Breast epithelium (tissue), 4 donors: ENCODE measurements around the gene CD300E. TPM values are rescaled to one million over a fixed set of nuclear protein-coding genes. Genes with fewer than 3 reads are reported as not detected.
A peak's percentile ranks its signal among the peaks of the same experiment; 100 is the strongest.

Source experiments
- DNase-seq, 2 donors: peaks; one replicate each; pipeline ENCODE4 v3.0.0-alpha.2; 2019; ENCODE audit warnings: low spot score in 2 of 2
- H3K27ac ChIP-seq, 2 donors: fragments of 200-600 bp; sonication (generic) in 1 of 2; one replicate each; pipeline ENCODE4 v1.5.1; 2016 to 2019; ENCODE audit warnings: mild to moderate bottlenecking in 1 of 2
- H3K27me3 ChIP-seq, 2 donors: fragments of 200-600 bp; sonication (generic) in 1 of 2; one replicate each; pipeline versions ENCODE4 v1.5.1 to v1.6.0; 2017 to 2019; ENCODE audit warnings: control low read depth in 1 of 2, mild to moderate bottlenecking in 1 of 2
- H3K36me3 ChIP-seq: fragments of 200-600 bp; one replicate; pipeline ENCODE4 v1.5.1; 2019
- H3K4me1 ChIP-seq, 2 donors: fragments of 200-600 bp; sonication (generic); one replicate each; pipeline ENCODE4 v1.5.1; 2016 to 2019; ENCODE audit warnings: control low read depth in 1 of 2
- H3K4me3 ChIP-seq, 3 donors: fragments of 200-600 bp; sonication (generic); 1 replicate in 2 of 3; 2 replicates in 1 of 3; pipeline ENCODE4 v1.5.1; 2016 to 2019; ENCODE audit warnings: mild to moderate bottlenecking in 3 of 3, moderate library complexity in 2 of 3
- H3K9me3 ChIP-seq, 2 donors: fragments of 200-600 bp; sonication (generic) in 1 of 2; one replicate each; pipeline ENCODE4 v1.5.1; 2016 to 2019; ENCODE audit warnings: control low read depth in 1 of 2
- POLR2A ChIP-seq: fragments of 450-650 bp; IDR thresholded peaks from one replicate; pipeline ENCODE4 v1.6.1; 2016; ENCODE audit warnings: antibody characterized with exemption, mild to moderate bottlenecking, moderate library complexity
- POLR2AphosphoS5 ChIP-seq, 3 donors: sonication (generic); formaldehyde crosslinking; IDR thresholded peaks; one replicate each; pipeline ENCODE4 v1.6.1; 2017; ENCODE audit warnings: antibody characterized with exemption in 3 of 3
- intact Hi-C: fragments of 100-400 bp; cut with DNase I; formaldehyde crosslinking; loops from one replicate; pipeline ENCODE4 v1.15.1; 2023; ENCODE audit warnings: low total_unique reads
- total RNA-seq, 3 donors: library from RNA; depleted of rRNA; stranded (reverse); fragments of >200 nt; gene quantifications; one replicate each; pipeline ENCODE4 v1.1.0, GENCODE V29; 2016
- TF ChIP-seq, protein P1 (sequence below), 3 donors: fragments of 450-650 bp; IDR thresholded peaks; one replicate each; pipeline ENCODE4 v1.5.1; 2016 to 2017; ENCODE audit warnings: antibody characterized with exemption in 3 of 3, mild to moderate bottlenecking in 3 of 3, moderate library complexity in 3 of 3

CD300E gene
- total RNA-seq, 3 donors from 2014 or later = under 0.01 to 0.32 (median 0.29) TPM

GRCh38 chr17:74603746-74604145 is 19.8 kb downstream of the CD300E start:
- H3K27ac ChIP-seq = no peak overlapping the region
- intact Hi-C loops = no loop called here
- peaks cover 0 to 13% of the 10 kb centered on the region in 2 donors for H3K27me3 ChIP-seq
- H3K4me3 ChIP-seq = no peak overlapping the region
- DNase-seq = no peak
- no peaks in the 10 kb centered on the region for H3K36me3 ChIP-seq
- H3K4me1 ChIP-seq = no peaks in the 10 kb centered on the region
- TF ChIP-seq POLR2A (no peak), POLR2AphosphoS5 (IDR thresholded peaks at IDR 0.05) (no peak)
- TF ChIP-seq, protein P1, sequence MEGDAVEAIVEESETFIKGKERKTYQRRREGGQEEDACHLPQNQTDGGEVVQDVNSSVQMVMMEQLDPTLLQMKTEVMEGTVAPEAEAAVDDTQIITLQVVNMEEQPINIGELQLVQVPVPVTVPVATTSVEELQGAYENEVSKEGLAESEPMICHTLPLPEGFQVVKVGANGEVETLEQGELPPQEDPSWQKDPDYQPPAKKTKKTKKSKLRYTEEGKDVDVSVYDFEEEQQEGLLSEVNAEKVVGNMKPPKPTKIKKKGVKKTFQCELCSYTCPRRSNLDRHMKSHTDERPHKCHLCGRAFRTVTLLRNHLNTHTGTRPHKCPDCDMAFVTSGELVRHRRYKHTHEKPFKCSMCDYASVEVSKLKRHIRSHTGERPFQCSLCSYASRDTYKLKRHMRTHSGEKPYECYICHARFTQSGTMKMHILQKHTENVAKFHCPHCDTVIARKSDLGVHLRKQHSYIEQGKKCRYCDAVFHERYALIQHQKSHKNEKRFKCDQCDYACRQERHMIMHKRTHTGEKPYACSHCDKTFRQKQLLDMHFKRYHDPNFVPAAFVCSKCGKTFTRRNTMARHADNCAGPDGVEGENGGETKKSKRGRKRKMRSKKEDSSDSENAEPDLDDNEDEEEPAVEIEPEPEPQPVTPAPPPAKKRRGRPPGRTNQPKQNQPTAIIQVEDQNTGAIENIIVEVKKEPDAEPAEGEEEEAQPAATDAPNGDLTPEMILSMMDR (IDR thresholded peaks at IDR 0.05) = no peak
- H3K9me3 ChIP-seq = no peaks in the 10 kb centered on the region

DNA sequence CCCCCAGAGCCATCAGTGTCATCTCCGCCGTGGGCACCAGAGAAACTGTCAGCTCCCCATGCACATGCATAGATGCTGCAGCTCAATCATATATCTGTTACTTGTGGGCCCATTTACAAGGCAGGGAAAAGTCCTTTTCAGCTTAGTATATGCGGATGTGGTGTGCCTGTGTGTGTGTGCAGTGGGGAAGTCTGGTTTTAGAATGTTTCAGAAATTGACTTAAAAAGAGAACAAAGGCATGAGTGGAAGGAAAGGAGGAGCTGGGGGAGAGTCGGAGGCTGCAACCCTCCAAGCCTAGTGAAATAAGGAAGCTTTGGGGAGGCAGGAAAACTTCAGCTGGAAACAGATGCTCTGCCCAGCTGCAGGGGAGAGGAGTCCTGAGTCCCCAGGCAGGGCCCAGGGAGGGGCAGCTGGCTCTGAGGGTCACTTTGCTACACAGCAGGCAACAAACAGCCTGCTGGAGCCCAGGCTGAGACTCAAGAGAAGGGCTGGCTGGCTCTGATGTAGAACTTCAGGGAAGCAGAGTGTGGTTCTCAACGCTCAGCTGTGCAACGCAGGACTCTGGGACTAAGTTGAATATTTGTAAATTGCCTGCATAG is 20.4 kb downstream of the CD300E start:
- TF ChIP-seq POLR2AphosphoS5 (IDR thresholded peaks at IDR 0.05) (no peak), POLR2A (no peak)
- TF ChIP-seq, protein P1 (IDR thresholded peaks at IDR 0.05) = no peak
- DNase-seq = no peak
- intact Hi-C loops = no loop called here

GRCh38 chr17:74601944-74602572 is 21.5 kb downstream of the CD300E start:
- no peaks in the 10 kb centered on the region for H3K4me1 ChIP-seq
- intact Hi-C loops = no loop called here
- H3K27ac ChIP-seq = no peak overlapping the region
- no peaks in the 10 kb centered on the region for H3K9me3 ChIP-seq
- peak in 1 of 2 donors; percentile 10 for DNase-seq
- H3K27me3 ChIP-seq = peaks cover 0 to 26% of the 10 kb centered on the region in 2 donors
- H3K36me3 ChIP-seq = no peaks in the 10 kb centered on the region
- TF ChIP-seq POLR2A (no peak), POLR2AphosphoS5 (IDR thresholded peaks at IDR 0.05) (no peak)
- TF ChIP-seq, protein P1 (IDR thresholded peaks at IDR 0.05) = no peak
- H3K4me3 ChIP-seq = no peak overlapping the region

More for the DNA sequence above, 20.4 kb downstream of the CD300E start:
- no peaks in the 10 kb centered on the region for H3K9me3 ChIP-seq
- H3K4me3 ChIP-seq = no peak overlapping the region
- H3K27ac ChIP-seq = no peak overlapping the region
- peaks cover 0 to 20% of the 10 kb centered on the region in 2 donors for H3K27me3 ChIP-seq
- H3K4me1 ChIP-seq = no peaks in the 10 kb centered on the region
- no peaks in the 10 kb centered on the region for H3K36me3 ChIP-seq

GRCh38 chr17:74599448-74599939 is 24.0 kb downstream of the CD300E start:
- DNase-seq = no peak
- Histone ChIP-seq H3K36me3 (no peaks in the 10 kb centered on the region), H3K27ac (no peak overlapping the region), H3K4me1 (no peaks in the 10 kb centered on the region), H3K9me3 (no peaks in the 10 kb centered on the region), H3K4me3 (no peak overlapping the region), H3K27me3 (peaks cover 0 to 33% of the 10 kb centered on the region in 2 donors)
- TF ChIP-seq POLR2A = no peak
- no peak for TF ChIP-seq POLR2AphosphoS5 (IDR thresholded peaks at IDR 0.05)
- TF ChIP-seq, protein P1 (IDR thresholded peaks at IDR 0.05) = no peak
- intact Hi-C loops = no loop called here

DNA sequence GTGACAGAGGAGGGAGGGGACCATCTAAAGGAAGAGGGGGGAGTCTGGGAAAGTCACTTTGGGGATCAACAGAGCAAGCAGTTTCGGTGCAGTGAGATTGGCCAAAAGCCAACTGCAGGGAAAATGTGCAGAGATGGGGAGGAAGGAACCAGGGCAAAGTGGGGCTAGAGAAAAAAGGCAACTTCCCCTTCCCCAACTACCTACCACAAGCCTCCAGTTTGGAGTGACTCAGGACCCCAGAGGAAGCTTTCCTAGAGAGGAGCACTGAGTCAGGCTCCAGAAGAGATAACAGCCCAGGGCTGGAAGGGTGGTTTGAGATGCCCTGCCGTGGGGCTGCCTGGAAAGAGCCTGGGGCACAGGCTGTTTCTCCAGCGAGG is 24.5 kb downstream of the CD300E start:
- intact Hi-C loops = no loop called here
- H3K36me3 ChIP-seq = no peaks in the 10 kb centered on the region
- no peaks in the 10 kb centered on the region for H3K9me3 ChIP-seq
- H3K27ac ChIP-seq = no peak overlapping the region
- H3K4me3 ChIP-seq = no peak overlapping the region
- no peak for TF ChIP-seq POLR2AphosphoS5 (IDR thresholded peaks at IDR 0.05)
- TF ChIP-seq, protein P1 (IDR thresholded peaks at IDR 0.05) = no peak
- TF ChIP-seq POLR2A = no peak
- no peak for DNase-seq
- H3K27me3 ChIP-seq = peaks cover 0 to 36% of the 10 kb centered on the region in 2 donors
- no peaks in the 10 kb centered on the region for H3K4me1 ChIP-seq
